Measurements from ENCODE around the gene RPS6KL1. TPM values are rescaled to one million over a fixed set of nuclear protein-coding genes. Genes with fewer than 3 reads are reported as not detected.

The RPS6KL1 gene
- total RNA-seq, 1 experiment from 2014 or later, result 9.8 TPM

DNA sequence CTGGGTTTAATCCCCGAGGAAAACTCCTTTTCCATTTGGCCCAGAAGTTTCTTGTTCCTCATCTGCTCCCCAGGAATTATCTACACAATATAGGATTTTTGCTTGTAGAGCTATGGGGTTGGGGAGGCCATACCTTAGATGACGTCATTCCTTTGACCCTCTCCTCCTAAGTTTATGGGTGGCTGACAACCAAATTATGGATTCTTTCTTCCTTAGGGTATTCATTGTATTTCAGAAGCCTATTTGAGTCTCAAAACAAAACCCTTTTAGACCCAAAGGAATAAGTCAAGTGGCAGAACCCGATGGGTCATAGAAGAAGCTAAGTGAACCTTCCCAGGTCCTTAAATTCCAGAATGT is 61.3 kb downstream of the RPS6KL1 start:
- DNase-seq, result no peak
- Histone ChIP-seq H3K4me3 (ENCODE audit: low read depth, low read length) (no peak overlapping the region), H3K36me3 (ENCODE audit: control insufficient read depth, insufficient read depth, low read length) (no peaks in the 10 kb centered on the region), H3K4me1 (no peaks in the 10 kb centered on the region), H3K9me3 (no peaks in the 10 kb centered on the region), H3K27me3 (replicated peaks; ENCODE audit: control insufficient read depth, insufficient read depth, low read length) (no peaks in the 10 kb centered on the region; the same call in 1 of the 2 replicates)
- no peak for TF ChIP-seq CTCF (IDR thresholded peaks at IDR 0.05; ENCODE audit: insufficient read depth in 1 of 2, low read depth in 1 of 2, low read length in 1 of 2, severe bottlenecking in 1 of 2, unreplicated experiment in 1 of 2)
- no peaks in the 10 kb centered on the region for H3K4me1 Mint-ChIP-seq (ENCODE audit: low read depth, unreplicated experiment)
- H3K9me3 Mint-ChIP-seq (ENCODE audit: unreplicated experiment), result no peaks in the 10 kb centered on the region
- no peak overlapping the region for H3K27ac Mint-ChIP-seq (ENCODE audit: unreplicated experiment)
- no TSS peak for BruUV-seq (replicated peaks)
- ChIA-PET POLR2A (no interaction called here), CTCF (interaction anchor here (0.6 to 3.3 kb wide), 7 partner anchors 10 to 301 kb away, joined by 3 to 122 read pairs (median 6); no protein-coding TSS in a partner anchor)
- H3K27me3 Mint-ChIP-seq (ENCODE audit: insufficient read depth, unreplicated experiment), result peaks cover 10% of the 10 kb centered on the region
- H3K36me3 Mint-ChIP-seq (ENCODE audit: insufficient read depth, unreplicated experiment), result no peaks in the 10 kb centered on the region
- no peak overlapping the region for H3K4me3 Mint-ChIP-seq (ENCODE audit: unreplicated experiment)
- intact Hi-C loops (cut with micrococcal nuclease; ENCODE audit: unreplicated experiment), result loop anchor here (1.0 kb wide), 1 partner anchor 44 kb away; no protein-coding TSS in a partner anchor

DNA sequence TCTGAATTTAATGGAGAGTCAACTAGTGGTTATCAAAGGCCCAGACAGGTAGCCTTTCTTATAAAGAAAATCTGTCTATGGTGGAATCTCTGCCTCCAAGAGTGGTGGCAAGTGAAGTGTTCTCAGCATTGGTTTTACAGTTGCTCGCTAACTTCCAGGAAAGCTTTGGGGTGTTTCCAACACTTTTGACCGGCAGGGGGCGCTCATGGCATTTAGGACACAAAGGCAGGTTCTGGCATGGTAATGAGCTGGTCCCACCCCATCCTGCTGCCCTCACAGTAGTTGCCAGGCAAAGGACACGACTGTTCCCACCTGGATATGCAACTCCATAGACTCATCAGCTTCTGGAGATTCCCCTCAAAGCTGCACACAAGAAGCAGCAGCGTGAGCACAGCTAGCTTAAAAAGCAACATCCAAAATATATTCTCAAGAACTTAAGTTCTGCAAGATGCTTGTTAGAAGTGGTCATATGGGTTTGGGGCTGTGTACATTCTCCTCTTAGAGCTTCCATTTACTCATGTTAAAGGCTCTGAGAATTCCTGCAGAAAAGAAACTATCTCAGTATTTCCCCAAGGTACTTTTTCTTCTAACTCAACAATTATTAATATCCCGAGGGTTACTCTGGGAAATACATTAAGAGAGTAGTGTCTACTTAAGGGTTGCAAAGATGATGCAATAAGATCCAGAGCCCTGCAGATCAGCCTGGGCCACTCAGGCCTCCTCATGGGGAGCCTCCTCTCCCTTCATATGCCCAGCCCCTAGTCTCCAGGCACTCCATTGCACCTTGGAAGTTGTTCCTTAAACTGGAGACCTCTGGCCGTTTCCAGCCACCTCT is 61.9 kb downstream of the RPS6KL1 start:
- CTCF ChIA-PET, result interaction anchor here (0.6 to 3.3 kb wide), 24 partner anchors 10 to 1064 kb away, joined by 3 to 122 read pairs (median 4); partner anchors contain the start of gene RPS6KL1
- intact Hi-C loops (cut with micrococcal nuclease; ENCODE audit: unreplicated experiment), result loop anchor here (1.0 kb wide), 1 partner anchor 44 kb away; no protein-coding TSS in a partner anchor
- peak; percentile 86 to 89 for DNase-seq
- POLR2A ChIA-PET, result no interaction called here
- H3K27me3 Mint-ChIP-seq (ENCODE audit: insufficient read depth, unreplicated experiment), result peaks cover 4% of the 10 kb centered on the region
- BruUV-seq (replicated peaks), result no TSS peak
- no peak overlapping the region for H3K27ac Mint-ChIP-seq (ENCODE audit: unreplicated experiment)
- no peaks in the 10 kb centered on the region for H3K36me3 Mint-ChIP-seq (ENCODE audit: insufficient read depth, unreplicated experiment)
- Histone ChIP-seq H3K4me1 (no peaks in the 10 kb centered on the region), H3K4me3 (ENCODE audit: low read depth, low read length) (no peak overlapping the region), H3K27me3 (replicated peaks; ENCODE audit: control insufficient read depth, insufficient read depth, low read length) (no peaks in the 10 kb centered on the region), H3K9me3 (no peaks in the 10 kb centered on the region), H3K36me3 (ENCODE audit: control insufficient read depth, insufficient read depth, low read length) (no peaks in the 10 kb centered on the region)
- TF ChIP-seq CTCF (IDR thresholded peaks at IDR 0.05; ENCODE audit: insufficient read depth in 1 of 2, low read depth in 1 of 2, low read length in 1 of 2, severe bottlenecking in 1 of 2, unreplicated experiment in 1 of 2), result peak; percentile 79 to 80
- no peaks in the 10 kb centered on the region for H3K4me1 Mint-ChIP-seq (ENCODE audit: low read depth, unreplicated experiment)
- no peak overlapping the region for H3K4me3 Mint-ChIP-seq (ENCODE audit: unreplicated experiment)
- H3K9me3 Mint-ChIP-seq (ENCODE audit: unreplicated experiment), result no peaks in the 10 kb centered on the region

DNA sequence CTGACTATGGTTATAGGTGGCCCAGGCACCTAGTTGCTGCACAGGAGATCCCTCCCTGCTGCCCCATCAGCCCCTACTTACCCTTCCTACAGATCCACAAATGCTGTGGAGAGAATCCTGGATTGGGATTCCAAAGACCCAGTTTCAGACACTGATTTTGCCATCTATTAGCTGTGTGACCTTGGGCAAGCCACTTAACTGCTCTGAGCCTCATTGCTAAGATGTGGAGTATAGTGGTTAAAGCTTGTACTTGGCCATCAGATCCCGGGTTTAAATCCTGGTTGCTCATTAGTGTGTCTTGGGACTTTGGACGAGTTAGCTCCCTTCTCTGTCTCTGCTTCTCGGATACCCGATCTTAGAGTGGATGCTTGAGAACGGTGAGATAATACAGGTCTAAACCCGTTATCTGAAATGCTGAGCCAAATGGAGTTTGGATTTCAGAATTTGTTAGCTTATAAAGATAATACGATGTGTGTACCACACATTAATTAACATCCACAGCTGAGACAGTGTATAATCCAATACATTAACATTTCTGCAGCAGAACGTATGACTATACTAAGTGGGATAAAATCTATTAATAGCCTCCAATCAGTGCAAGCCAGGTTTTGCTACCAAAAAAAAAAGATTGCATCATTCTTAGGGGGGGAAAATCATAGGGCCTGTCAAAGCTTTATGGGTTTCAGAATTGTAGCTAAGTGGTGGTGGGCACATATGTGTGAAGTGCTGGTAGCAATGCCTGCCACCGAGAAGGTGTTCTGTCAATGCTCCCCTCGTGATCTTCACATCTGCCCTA is 63.1 kb downstream of the RPS6KL1 start:
- Mint-ChIP-seq H3K4me3 (ENCODE audit: unreplicated experiment) (no peak overlapping the region), H3K27me3 (ENCODE audit: insufficient read depth, unreplicated experiment) (peaks cover 2% of the 10 kb centered on the region), H3K4me1 (ENCODE audit: low read depth, unreplicated experiment) (no peaks in the 10 kb centered on the region), H3K9me3 (ENCODE audit: unreplicated experiment) (no peaks in the 10 kb centered on the region), H3K27ac (ENCODE audit: unreplicated experiment) (no peak overlapping the region), H3K36me3 (ENCODE audit: insufficient read depth, unreplicated experiment) (no peaks in the 10 kb centered on the region)
- H3K9me3 ChIP-seq, result no peaks in the 10 kb centered on the region
- no TSS peak for BruUV-seq (replicated peaks)
- no peaks in the 10 kb centered on the region for H3K27me3 ChIP-seq (replicated peaks; ENCODE audit: control insufficient read depth, insufficient read depth, low read length)
- no peaks in the 10 kb centered on the region for H3K4me1 ChIP-seq
- CTCF ChIA-PET, result interaction anchor here (0.6 to 3.3 kb wide), 6 partner anchors 9 to 251 kb away, joined by 3 to 122 read pairs (median 15); no protein-coding TSS in a partner anchor
- no peak for TF ChIP-seq CTCF (IDR thresholded peaks at IDR 0.05; ENCODE audit: insufficient read depth in 1 of 2, low read depth in 1 of 2, low read length in 1 of 2, severe bottlenecking in 1 of 2, unreplicated experiment in 1 of 2)
- DNase-seq, result no peak
- POLR2A ChIA-PET, result no interaction called here
- no peak overlapping the region for H3K4me3 ChIP-seq (ENCODE audit: low read depth, low read length)
- intact Hi-C loops (cut with micrococcal nuclease; ENCODE audit: unreplicated experiment), result no loop called here
- H3K36me3 ChIP-seq (ENCODE audit: control insufficient read depth, insufficient read depth, low read length), result no peaks in the 10 kb centered on the region
